ENCODE results near the gene IFT122.

IFT122 gene

GRCh38 chr3:129562803-129563202 is 122.8 kb downstream of the IFT122 start:
- no peak for DNase-seq

GRCh38 chr3:129563332-129563731 is 123.3 kb downstream of the IFT122 start:
- DNase-seq, result no peak

GRCh38 chr3:129563850-129564535 is 124.0 kb downstream of the IFT122 start:
- DNase-seq, result no peak

- DNase-seq, result no peak
These were observed 125.1 kb downstream of the IFT122 start for GRCh38 chr3:129564981-129565644.

- no peak for DNase-seq
These were observed 125.9 kb downstream of the IFT122 start for GRCh38 chr3:129565902-129566301.

- DNase-seq, result no peak
These were observed 127.2 kb downstream of the IFT122 start for GRCh38 chr3:129567176-129567705.

- DNase-seq, result no peak
These were observed 127.9 kb downstream of the IFT122 start for GRCh38 chr3:129567939-129568338.

- no peak for DNase-seq
These were observed 129.8 kb downstream of the IFT122 start for GRCh38 chr3:129569856-129570255.

Measured in NCI-H2029 treated with DMSO at 0.1 percent for 48 hours (cell line).